ENCODE measurements around the gene TXNDC8. TPM values are rescaled to one million over a fixed set of nuclear protein-coding genes. Genes with fewer than 3 reads are reported as not detected.

TXNDC8 gene
- total RNA-seq, 2 experiments from 2014 or later = not detected

GRCh38 chr9:110259566-110259965 is 78.1 kb downstream of the TXNDC8 start:
- H3K27ac ChIP-seq (ENCODE audit: low read depth in 1 of 2, low read length in 2 of 2) = no peak overlapping the region
- ATAC-seq (ENCODE audit: poor library complexity) = no peak
- TF ChIP-seq CTCF (IDR thresholded peaks at IDR 0.05) = no peak
- H3K36me3 ChIP-seq (ENCODE audit: insufficient read depth, low read length) = no peaks in the 10 kb centered on the region
- H3K27me3 ChIP-seq (ENCODE audit: control insufficient read depth in 1 of 2, insufficient read depth in 2 of 2, low read length in 2 of 2) = no peaks in the 10 kb centered on the region
- intact Hi-C loops (cut with DNase I, micrococcal nuclease) = loop anchor here in 1 of 2 experiments (5.0 to 10.0 kb wide), 2 partner anchors 212 to 1325 kb away; partner anchors contain the start of genes ABITRAM and ELP1
- Mint-ChIP-seq H3K36me3 (ENCODE audit: low read depth) (peaks cover 4% of the 10 kb centered on the region), H3K27ac (no peak overlapping the region), H3K4me1 (ENCODE audit: low read depth) (peaks cover 21% of the 10 kb centered on the region), H3K9me3 (no peaks in the 10 kb centered on the region), H3K4me3 (no peak overlapping the region), H3K27me3 (no peaks in the 10 kb centered on the region)
- H3K9me3 ChIP-seq (ENCODE audit: control insufficient read depth in 1 of 2, insufficient read depth in 1 of 2, low read length in 2 of 2) = no peaks in the 10 kb centered on the region
- no peak for DNase-seq
- H3K4me3 ChIP-seq (ENCODE audit: low read length) = no peak overlapping the region
- POLR2A ChIA-PET = no interaction called here
- CTCF ChIA-PET = no interaction called here
- peaks cover 25% of the 10 kb centered on the region for H3K4me1 ChIP-seq (ENCODE audit: insufficient read depth, low read length)

GRCh38 chr9:110258690-110259091 is 79.0 kb downstream of the TXNDC8 start:
- intact Hi-C loops (cut with DNase I, micrococcal nuclease) = loop anchor here in 1 of 2 experiments (5.0 to 10.0 kb wide), 2 partner anchors 211 to 1324 kb away; partner anchors contain the start of genes ABITRAM and ELP1
- H3K36me3 ChIP-seq (ENCODE audit: insufficient read depth, low read length) = no peaks in the 10 kb centered on the region
- POLR2A ChIA-PET = no interaction called here

GRCh38 chr9:110257956-110258355 is 79.7 kb downstream of the TXNDC8 start:
- Mint-ChIP-seq H3K27ac (peak overlapping the region; percentile 73), H3K9me3 (no peaks in the 10 kb centered on the region), H3K4me3 (peak overlapping the region; percentile 98), H3K36me3 (ENCODE audit: low read depth) (peaks cover 4% of the 10 kb centered on the region), H3K27me3 (no peaks in the 10 kb centered on the region), H3K4me1 (ENCODE audit: low read depth) (peaks cover 36% of the 10 kb centered on the region)
- intact Hi-C loops (cut with DNase I, micrococcal nuclease) = loop anchor here in 1 of 2 experiments (5.0 to 10.0 kb wide), 2 partner anchors 211 to 1323 kb away; partner anchors contain the start of genes ABITRAM and ELP1
- H3K36me3 ChIP-seq (ENCODE audit: insufficient read depth, low read length) = no peaks in the 10 kb centered on the region
- H3K4me3 ChIP-seq (ENCODE audit: low read length) = no peak overlapping the region
- no peaks in the 10 kb centered on the region for H3K9me3 ChIP-seq (ENCODE audit: control insufficient read depth in 1 of 2, insufficient read depth in 1 of 2, low read length in 2 of 2)
- DNase-seq (no peak), ATAC-seq (ENCODE audit: poor library complexity) (no peak)
- no peaks in the 10 kb centered on the region for H3K27me3 ChIP-seq (ENCODE audit: control insufficient read depth in 1 of 2, insufficient read depth in 2 of 2, low read length in 2 of 2)
- peaks cover 29% of the 10 kb centered on the region for H3K4me1 ChIP-seq (ENCODE audit: insufficient read depth, low read length)
- TF ChIP-seq CTCF (IDR thresholded peaks at IDR 0.05) = no peak
- ChIA-PET CTCF (no interaction called here), POLR2A (no interaction called here)
- no peak overlapping the region for H3K27ac ChIP-seq (ENCODE audit: low read depth in 1 of 2, low read length in 2 of 2)

More at GRCh38 chr9:110258690-110259091, 79.0 kb downstream of the TXNDC8 start:
- CTCF ChIA-PET = no interaction called here
- H3K27ac ChIP-seq (ENCODE audit: low read depth in 1 of 2, low read length in 2 of 2) = no peak overlapping the region
- Mint-ChIP-seq H3K9me3 (no peaks in the 10 kb centered on the region), H3K27me3 (no peaks in the 10 kb centered on the region), H3K36me3 (ENCODE audit: low read depth) (peaks cover 4% of the 10 kb centered on the region), H3K27ac (no peak overlapping the region), H3K4me3 (peak overlapping the region; percentile 5), H3K4me1 (ENCODE audit: low read depth) (peaks cover 29% of the 10 kb centered on the region)
- no peak overlapping the region for H3K4me3 ChIP-seq (ENCODE audit: low read length)
- H3K9me3 ChIP-seq (ENCODE audit: control insufficient read depth in 1 of 2, insufficient read depth in 1 of 2, low read length in 2 of 2) = no peaks in the 10 kb centered on the region
- TF ChIP-seq CTCF (IDR thresholded peaks at IDR 0.05) = no peak
- no peaks in the 10 kb centered on the region for H3K27me3 ChIP-seq (ENCODE audit: control insufficient read depth in 1 of 2, insufficient read depth in 2 of 2, low read length in 2 of 2)
- peak in 1 of 14 experiments; percentile 15 for DNase-seq
- no peak for ATAC-seq (ENCODE audit: poor library complexity)
- peaks cover 29% of the 10 kb centered on the region for H3K4me1 ChIP-seq (ENCODE audit: insufficient read depth, low read length)
